NOMO-1 (cell line): ENCODE measurements around the gene ZSCAN12.
A peak's percentile ranks its signal among the peaks of the same experiment; 100 is the strongest.

Source experiments
- DNase-seq, 2 experiments: peaks; one replicate each; lab custom pipeline; 2025; ENCODE audit not compliant: unreplicated experiment in 2 of 2; lab: John Stamatoyannopoulos, UW

Gene ZSCAN12

GRCh38 chr6:28354688-28355554 is 44.6 kb downstream of the ZSCAN12 start:
- no peak for DNase-seq

GRCh38 chr6:28353981-28354676 is 45.4 kb downstream of the ZSCAN12 start:
- DNase-seq: no peak

- DNase-seq: no peak
Observed at GRCh38 chr6:28353356-28353755, 46.2 kb downstream of the ZSCAN12 start.

- DNase-seq: no peak
Observed at GRCh38 chr6:28351493-28351925, 48.0 kb downstream of the ZSCAN12 start.

- DNase-seq: no peak
Observed at GRCh38 chr6:28351087-28351486, 48.5 kb downstream of the ZSCAN12 start.

- peak; percentile 85 to 87 for DNase-seq
Observed at GRCh38 chr6:28349892-28350737, 49.4 kb downstream of the ZSCAN12 start, which contains the start of gene ZKSCAN3. Gene ZKSCAN3 (plus strand): TSS chr6:28349947. CDS start chr6:28359587, 9,640 bp downstream.

GRCh38 chr6:28349344-28349891 is 50.1 kb downstream of the ZSCAN12 start:
- no peak for DNase-seq

GRCh38 chr6:28347119-28347518 is 52.4 kb downstream of the ZSCAN12 start:
- DNase-seq: no peak

- no peak for DNase-seq
Observed at GRCh38 chr6:28345201-28345600, 54.3 kb downstream of the ZSCAN12 start.

GRCh38 chr6:28343898-28344677 is 55.5 kb downstream of the ZSCAN12 start:
- no peak for DNase-seq

- DNase-seq: no peak
Observed at GRCh38 chr6:28340310-28341095, 59.0 kb downstream of the ZSCAN12 start.

GRCh38 chr6:28337121-28337520 is 62.4 kb downstream of the ZSCAN12 start:
- DNase-seq: no peak

GRCh38 chr6:28336284-28337120 is 63.0 kb downstream of the ZSCAN12 start:
- peak; percentile 68 to 73 for DNase-seq

- DNase-seq: peak; percentile 82 to 91
Observed at GRCh38 chr6:28335564-28336283, 63.8 kb downstream of the ZSCAN12 start, which contains the start of gene ZSCAN31. Gene ZSCAN31 (minus strand): TSS chr6:28336148. CDS start chr6:28329683, 6,465 bp downstream.

- DNase-seq: no peak
Observed at GRCh38 chr6:28335040-28335563, 64.4 kb downstream of the ZSCAN12 start.

GRCh38 chr6:28334286-28335039 is 65.1 kb downstream of the ZSCAN12 start:
- DNase-seq: no peak
